ENCODE measurements around the gene AFAP1L2.

AFAP1L2 gene

DNA sequence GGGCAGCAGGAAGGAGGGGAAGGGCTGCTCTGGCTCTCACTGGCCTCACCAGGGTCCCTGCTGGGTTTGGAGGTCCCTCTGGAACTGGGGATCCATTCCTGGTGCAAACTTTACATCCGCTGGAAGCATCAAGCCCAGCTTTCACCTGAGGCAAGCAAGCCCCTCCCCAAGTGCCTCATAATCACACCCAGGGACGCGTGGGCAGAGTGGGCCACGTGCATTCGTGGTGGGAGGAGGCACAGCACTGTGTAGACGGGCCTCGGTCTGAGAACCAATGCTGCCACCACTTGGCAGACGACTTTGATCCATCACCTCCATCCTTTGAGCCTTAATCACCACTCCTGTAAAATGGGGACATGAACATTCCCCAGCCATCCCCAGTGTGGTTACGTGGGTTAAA lies 91.2 kb downstream of the AFAP1L2 start:
- no peaks in the 10 kb centered on the region for H3K27me3 ChIP-seq (ENCODE audit: insufficient read depth, low read length)
- no peaks in the 10 kb centered on the region for H3K36me3 ChIP-seq (ENCODE audit: insufficient read depth, low read length)
- H3K79me2 ChIP-seq (ENCODE audit: control insufficient read depth, insufficient read depth, low read length, unreplicated experiment), result no peaks in the 10 kb centered on the region
- H3K4me1 ChIP-seq (ENCODE audit: control insufficient read depth, insufficient read depth, low read length, unreplicated experiment), result peaks cover 7% of the 10 kb centered on the region
- H2AFZ ChIP-seq (ENCODE audit: low read length, unreplicated experiment), result no peak overlapping the region
- H3K4me3 ChIP-seq (ENCODE audit: low read depth, low read length), result no peak overlapping the region
- no peak overlapping the region for H3K27ac ChIP-seq (ENCODE audit: low read depth, low read length)

DNA sequence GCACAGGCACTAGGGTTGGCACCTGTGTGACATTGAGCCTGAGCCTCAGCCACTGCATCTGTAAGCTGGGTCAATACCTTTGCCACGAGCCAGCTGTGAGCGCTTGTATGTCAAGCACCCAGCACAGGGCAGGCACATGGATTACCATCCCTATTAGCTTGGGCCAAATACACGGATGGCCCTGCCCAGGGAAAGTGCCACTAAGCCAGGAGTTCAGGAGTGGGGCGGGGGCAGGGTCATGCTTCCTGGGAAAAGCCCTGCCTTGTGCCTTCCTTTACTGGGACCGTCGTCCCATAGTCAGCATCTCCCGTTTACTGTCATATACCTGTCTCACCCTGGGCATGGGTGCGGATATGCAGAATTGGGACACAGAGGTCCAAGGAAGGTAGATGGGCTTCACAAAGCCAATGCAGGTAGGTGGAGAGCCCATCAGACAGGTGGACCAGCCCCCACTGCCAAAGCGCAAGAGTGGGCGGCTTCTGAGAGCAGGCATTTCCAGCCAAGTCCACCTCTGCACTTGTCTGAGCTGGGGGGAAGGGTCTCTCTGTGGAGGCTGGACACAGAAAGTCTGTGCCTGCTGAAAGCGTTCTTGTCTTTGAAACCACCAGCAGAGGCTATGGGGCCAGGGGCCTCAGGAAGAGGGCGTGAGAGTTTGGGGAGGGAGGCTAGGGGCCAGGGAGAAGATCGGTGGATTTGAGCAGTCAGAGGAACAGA lies 92.6 kb downstream of the AFAP1L2 start:
- Histone ChIP-seq H3K27ac (ENCODE audit: low read depth, low read length) (no peak overlapping the region), H3K4me3 (ENCODE audit: low read depth, low read length) (no peak overlapping the region), H2AFZ (ENCODE audit: low read length, unreplicated experiment) (no peak overlapping the region), H3K36me3 (ENCODE audit: insufficient read depth, low read length) (no peaks in the 10 kb centered on the region), H3K27me3 (ENCODE audit: insufficient read depth, low read length) (no peaks in the 10 kb centered on the region), H3K4me1 (ENCODE audit: control insufficient read depth, insufficient read depth, low read length, unreplicated experiment) (peaks cover 19% of the 10 kb centered on the region), H3K79me2 (ENCODE audit: control insufficient read depth, insufficient read depth, low read length, unreplicated experiment) (no peaks in the 10 kb centered on the region)

DNA sequence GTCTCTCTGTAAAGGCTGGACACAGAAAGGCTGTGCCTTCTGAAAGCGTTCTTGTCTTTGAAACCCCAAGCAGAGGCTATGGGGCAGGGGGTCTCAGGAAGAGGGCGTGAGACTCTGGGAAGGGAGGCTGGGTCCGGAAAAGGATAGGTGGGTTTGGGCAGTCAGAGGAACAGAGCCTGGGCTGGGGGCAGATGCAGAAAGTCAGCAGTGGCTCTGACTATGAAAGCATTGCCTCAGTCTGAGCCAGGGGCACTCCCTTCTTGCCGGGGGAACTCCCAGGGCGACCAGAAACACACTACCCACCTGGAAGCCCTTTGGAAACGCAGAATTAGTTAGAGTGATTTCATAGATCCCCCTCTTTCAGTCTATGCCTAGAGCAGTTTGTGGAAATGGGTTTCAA lies 93.3 kb downstream of the AFAP1L2 start:
- Histone ChIP-seq H3K4me1 (ENCODE audit: control insufficient read depth, insufficient read depth, low read length, unreplicated experiment) (peaks cover 24% of the 10 kb centered on the region), H3K27ac (ENCODE audit: low read depth, low read length) (no peak overlapping the region), H3K36me3 (ENCODE audit: insufficient read depth, low read length) (no peaks in the 10 kb centered on the region), H3K79me2 (ENCODE audit: control insufficient read depth, insufficient read depth, low read length, unreplicated experiment) (no peaks in the 10 kb centered on the region), H3K27me3 (ENCODE audit: insufficient read depth, low read length) (no peaks in the 10 kb centered on the region), H2AFZ (ENCODE audit: low read length, unreplicated experiment) (no peak overlapping the region), H3K4me3 (ENCODE audit: low read depth, low read length) (no peak overlapping the region)

DNA sequence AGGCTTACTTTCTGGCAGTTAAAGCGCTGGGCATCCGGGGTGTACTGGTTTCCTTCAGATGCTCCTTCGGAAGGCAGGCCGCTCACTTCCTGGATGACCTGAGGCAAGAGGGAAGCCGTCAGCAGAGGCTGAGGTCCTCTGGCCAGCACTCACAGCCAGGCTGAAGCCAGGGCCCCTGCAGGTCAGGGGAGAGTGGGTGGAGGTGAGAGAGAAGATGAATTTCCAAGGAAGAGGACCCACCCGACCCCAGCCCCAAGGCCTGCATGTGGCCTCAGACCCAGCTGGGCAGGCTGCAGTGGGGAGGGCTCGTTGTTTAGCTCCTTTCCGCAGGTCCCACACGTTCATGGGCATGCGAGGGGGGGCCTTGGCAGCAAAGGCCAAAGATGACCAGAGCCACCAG lies 94.0 kb downstream of the AFAP1L2 start:
- Histone ChIP-seq H3K36me3 (ENCODE audit: insufficient read depth, low read length) (no peaks in the 10 kb centered on the region), H2AFZ (ENCODE audit: low read length, unreplicated experiment) (no peak overlapping the region), H3K27me3 (ENCODE audit: insufficient read depth, low read length) (no peaks in the 10 kb centered on the region), H3K27ac (ENCODE audit: low read depth, low read length) (no peak overlapping the region), H3K4me1 (ENCODE audit: control insufficient read depth, insufficient read depth, low read length, unreplicated experiment) (peaks cover 24% of the 10 kb centered on the region), H3K79me2 (ENCODE audit: control insufficient read depth, insufficient read depth, low read length, unreplicated experiment) (no peaks in the 10 kb centered on the region), H3K4me3 (ENCODE audit: low read depth, low read length) (no peak overlapping the region)

DNA sequence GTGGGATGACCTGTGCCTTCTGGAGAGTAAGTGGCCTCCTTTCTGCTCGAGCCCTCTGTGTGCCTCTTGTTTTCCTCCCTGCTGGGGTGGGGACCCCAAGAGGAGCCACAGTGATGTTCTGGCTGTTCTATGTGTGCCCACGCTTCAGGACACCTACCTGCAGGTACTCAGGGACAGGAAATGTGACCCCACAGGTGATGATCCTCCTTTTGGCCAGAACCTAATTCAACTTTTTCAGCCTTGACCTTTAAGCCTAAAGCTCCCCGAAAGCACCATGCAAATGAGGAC lies 95.0 kb downstream of the AFAP1L2 start:
- Histone ChIP-seq H3K36me3 (ENCODE audit: insufficient read depth, low read length) (no peaks in the 10 kb centered on the region), H3K4me1 (ENCODE audit: control insufficient read depth, insufficient read depth, low read length, unreplicated experiment) (peaks cover 28% of the 10 kb centered on the region), H3K79me2 (ENCODE audit: control insufficient read depth, insufficient read depth, low read length, unreplicated experiment) (no peaks in the 10 kb centered on the region), H3K27ac (ENCODE audit: low read depth, low read length) (no peak overlapping the region), H2AFZ (ENCODE audit: low read length, unreplicated experiment) (no peak overlapping the region), H3K27me3 (ENCODE audit: insufficient read depth, low read length) (no peaks in the 10 kb centered on the region), H3K4me3 (ENCODE audit: low read depth, low read length) (no peak overlapping the region)

DNA sequence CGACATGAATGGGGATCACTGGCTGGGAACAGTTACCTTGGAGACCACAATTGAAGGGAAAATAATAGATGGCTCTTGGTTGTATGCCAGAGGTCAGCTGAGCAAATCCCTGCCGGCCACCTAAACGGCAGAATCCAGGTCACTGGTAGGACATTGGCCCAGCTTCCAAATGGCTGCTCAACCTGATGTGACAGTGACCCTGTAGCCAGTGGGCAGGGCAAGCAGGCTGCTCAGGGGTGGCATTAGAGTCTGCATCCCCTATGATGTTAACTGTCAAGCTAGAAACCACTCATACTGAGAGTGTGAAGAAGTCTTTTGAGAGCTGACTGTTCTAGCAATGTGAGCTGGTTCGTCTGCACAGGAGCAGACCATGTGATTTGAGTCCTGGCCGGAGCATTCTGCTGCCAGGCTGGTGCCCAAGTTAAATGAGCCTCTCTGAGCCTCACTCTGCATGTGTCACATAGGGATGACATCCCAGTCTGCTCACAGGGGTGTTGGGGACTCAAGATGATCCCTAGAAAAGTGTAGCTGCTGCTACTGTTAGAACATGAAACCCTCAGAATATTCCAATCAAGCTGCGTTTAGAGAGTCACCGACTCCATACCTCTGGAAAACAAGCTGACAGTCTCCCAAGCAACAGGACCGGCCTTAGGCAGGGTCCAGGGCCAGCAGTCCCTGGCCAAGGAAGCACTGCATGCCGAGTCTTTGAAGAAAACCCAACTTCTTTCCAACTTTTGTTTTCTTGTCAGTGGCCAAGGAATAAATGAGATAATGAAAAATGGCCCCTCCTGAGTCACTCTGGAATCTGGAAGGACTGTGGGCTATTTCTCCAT lies 95.6 kb downstream of the AFAP1L2 start:
- Histone ChIP-seq H3K36me3 (ENCODE audit: insufficient read depth, low read length) (no peaks in the 10 kb centered on the region), H3K4me3 (ENCODE audit: low read depth, low read length) (no peak overlapping the region), H3K79me2 (ENCODE audit: control insufficient read depth, insufficient read depth, low read length, unreplicated experiment) (no peaks in the 10 kb centered on the region), H3K27me3 (ENCODE audit: insufficient read depth, low read length) (no peaks in the 10 kb centered on the region), H3K4me1 (ENCODE audit: control insufficient read depth, insufficient read depth, low read length, unreplicated experiment) (peaks cover 29% of the 10 kb centered on the region), H2AFZ (ENCODE audit: low read length, unreplicated experiment) (no peak overlapping the region), H3K27ac (ENCODE audit: low read depth, low read length) (no peak overlapping the region)

DNA sequence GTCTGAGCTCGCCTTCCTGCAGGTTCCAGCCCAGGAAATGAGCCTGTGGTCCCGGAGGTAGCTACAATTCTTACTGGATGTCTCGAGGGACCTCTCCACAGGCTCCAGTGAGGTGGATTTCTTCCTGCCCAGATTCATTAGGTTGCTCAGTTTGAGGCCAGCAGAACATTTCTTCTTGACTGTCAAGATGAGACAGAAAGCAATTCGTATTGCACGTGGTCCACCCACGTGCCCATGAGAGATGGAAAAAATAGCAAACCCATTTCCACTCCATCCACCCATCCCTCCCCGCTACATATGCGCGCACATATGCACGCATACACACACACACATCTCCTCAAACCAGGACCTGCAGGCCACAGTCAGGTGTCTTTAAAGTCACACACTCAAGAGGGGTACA lies 96.6 kb downstream of the AFAP1L2 start:
- Histone ChIP-seq H2AFZ (ENCODE audit: low read length, unreplicated experiment) (no peak overlapping the region), H3K4me3 (ENCODE audit: low read depth, low read length) (no peak overlapping the region), H3K36me3 (ENCODE audit: insufficient read depth, low read length) (no peaks in the 10 kb centered on the region), H3K79me2 (ENCODE audit: control insufficient read depth, insufficient read depth, low read length, unreplicated experiment) (no peaks in the 10 kb centered on the region), H3K27me3 (ENCODE audit: insufficient read depth, low read length) (no peaks in the 10 kb centered on the region), H3K27ac (ENCODE audit: low read depth, low read length) (no peak overlapping the region), H3K4me1 (ENCODE audit: control insufficient read depth, insufficient read depth, low read length, unreplicated experiment) (peaks cover 29% of the 10 kb centered on the region)

DNA sequence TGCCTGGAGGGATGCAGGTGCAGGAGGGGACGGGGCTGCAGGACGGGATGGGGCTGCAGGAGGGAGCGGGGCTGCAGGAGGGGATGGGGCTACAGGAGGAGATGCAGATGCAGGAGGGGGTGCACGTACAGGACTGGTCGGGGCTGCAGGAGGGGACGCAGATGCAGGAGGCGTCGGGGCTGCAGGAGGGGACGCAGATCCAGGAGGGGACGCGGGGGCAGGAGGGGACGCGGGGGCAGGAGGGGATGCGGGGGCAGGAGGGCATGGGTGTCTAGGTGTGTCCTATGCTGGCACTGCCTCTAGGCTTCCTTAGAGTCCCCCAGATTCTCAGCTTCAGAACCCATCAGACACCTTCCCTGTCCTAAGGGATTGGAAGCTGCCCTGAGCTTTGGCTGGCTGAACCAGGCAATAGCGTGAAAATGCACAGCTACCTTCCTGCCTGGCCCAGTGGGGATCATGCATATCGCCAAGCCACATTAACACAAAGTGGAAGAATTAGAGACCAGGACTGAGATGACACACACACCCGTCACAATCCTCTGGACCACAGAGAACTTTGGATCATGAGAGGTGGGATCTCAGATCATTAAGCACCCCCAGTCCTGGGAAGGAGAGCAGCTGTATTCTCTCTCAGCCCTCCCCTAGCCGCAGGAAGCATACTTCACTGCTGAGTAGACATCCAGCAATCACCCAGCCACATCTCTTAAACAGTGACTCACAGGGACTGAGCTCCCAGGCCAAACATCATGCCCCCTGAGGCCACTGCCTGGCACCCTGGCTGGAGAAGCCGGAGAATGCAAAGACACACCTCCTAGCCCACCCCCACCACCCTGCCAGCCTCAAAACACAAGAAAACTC lies 98.0 kb downstream of the AFAP1L2 start:
- Histone ChIP-seq H3K27me3 (ENCODE audit: insufficient read depth, low read length) (no peaks in the 10 kb centered on the region), H2AFZ (ENCODE audit: low read length, unreplicated experiment) (no peak overlapping the region), H3K36me3 (ENCODE audit: insufficient read depth, low read length) (no peaks in the 10 kb centered on the region), H3K27ac (ENCODE audit: low read depth, low read length) (peak overlapping the region; percentile 51), H3K4me1 (ENCODE audit: control insufficient read depth, insufficient read depth, low read length, unreplicated experiment) (peaks cover 29% of the 10 kb centered on the region), H3K79me2 (ENCODE audit: control insufficient read depth, insufficient read depth, low read length, unreplicated experiment) (no peaks in the 10 kb centered on the region), H3K4me3 (ENCODE audit: low read depth, low read length) (peak overlapping the region; percentile 25; the same call in 1 of the 2 replicates)

DNA sequence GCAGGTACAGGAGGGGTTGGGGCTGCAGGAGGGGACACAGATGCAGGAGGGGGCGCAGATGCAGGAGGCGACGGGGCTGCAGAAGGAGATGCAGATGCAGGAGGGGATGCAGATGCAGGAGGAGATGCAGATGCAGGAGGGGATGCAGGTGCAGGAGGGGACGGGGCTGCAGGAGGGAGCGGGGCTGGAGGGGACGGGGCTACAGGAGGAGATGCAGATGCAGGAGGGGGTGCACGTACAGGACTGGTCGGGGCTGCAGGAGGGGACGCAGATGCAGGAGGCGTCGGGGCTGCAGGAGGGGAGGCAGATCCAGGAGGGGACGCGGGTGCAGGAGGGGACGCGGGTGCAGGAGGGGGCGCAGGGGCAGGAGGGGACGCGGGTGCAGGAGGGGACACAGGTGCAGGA lies 98.8 kb downstream of the AFAP1L2 start:
- Histone ChIP-seq H3K4me3 (ENCODE audit: low read depth, low read length) (no peak overlapping the region), H2AFZ (ENCODE audit: low read length, unreplicated experiment) (no peak overlapping the region), H3K36me3 (ENCODE audit: insufficient read depth, low read length) (no peaks in the 10 kb centered on the region), H3K4me1 (ENCODE audit: control insufficient read depth, insufficient read depth, low read length, unreplicated experiment) (peaks cover 29% of the 10 kb centered on the region), H3K27me3 (ENCODE audit: insufficient read depth, low read length) (no peaks in the 10 kb centered on the region), H3K79me2 (ENCODE audit: control insufficient read depth, insufficient read depth, low read length, unreplicated experiment) (no peaks in the 10 kb centered on the region), H3K27ac (ENCODE audit: low read depth, low read length) (no peak overlapping the region)

DNA sequence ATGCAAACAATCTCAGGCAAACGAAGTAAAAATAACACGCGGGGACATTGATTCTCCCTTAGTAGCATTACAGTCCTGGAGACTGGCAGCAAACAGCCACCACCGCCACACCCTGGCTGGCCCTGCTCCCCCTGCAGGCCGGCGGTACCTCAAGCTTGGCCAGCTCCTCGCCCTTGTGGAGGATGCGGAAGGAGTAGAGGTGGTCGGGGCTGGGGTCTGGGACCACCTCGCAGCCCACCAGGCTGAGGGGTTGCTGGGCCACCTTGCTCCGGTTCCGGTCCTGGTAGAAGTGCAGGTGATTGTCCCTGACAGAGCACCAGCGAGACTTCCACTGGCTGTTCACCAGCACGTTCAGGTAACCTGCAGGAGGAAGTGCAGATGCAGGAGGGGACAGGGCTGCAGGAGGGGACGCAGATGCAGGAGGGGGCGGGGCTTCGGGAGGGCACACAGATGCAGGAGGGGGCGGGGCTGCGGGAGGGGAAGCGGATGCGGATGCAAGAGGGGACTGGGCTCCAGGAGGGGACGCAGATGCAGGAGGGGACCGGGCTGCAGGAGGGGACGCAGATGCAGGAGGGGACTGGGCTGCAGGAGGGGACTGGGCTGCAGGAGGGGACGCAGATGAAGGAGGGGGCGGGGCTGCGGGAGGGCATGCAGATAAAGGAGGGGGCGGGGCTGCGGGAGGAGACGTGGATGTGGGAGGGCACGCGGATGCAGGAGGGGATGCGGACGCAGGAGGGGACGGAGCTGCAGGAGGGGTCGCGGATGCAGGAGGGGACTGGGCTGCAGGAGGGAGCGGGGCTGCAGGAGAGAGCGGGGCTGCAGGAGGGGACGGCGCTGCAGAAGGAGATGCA lies 99.5 kb downstream of the AFAP1L2 start:
- Histone ChIP-seq H3K36me3 (ENCODE audit: insufficient read depth, low read length) (no peaks in the 10 kb centered on the region), H3K27me3 (ENCODE audit: insufficient read depth, low read length) (no peaks in the 10 kb centered on the region), H2AFZ (ENCODE audit: low read length, unreplicated experiment) (peak overlapping the region; percentile 2), H3K4me3 (ENCODE audit: low read depth, low read length) (peak overlapping the region; percentile 40), H3K79me2 (ENCODE audit: control insufficient read depth, insufficient read depth, low read length, unreplicated experiment) (no peaks in the 10 kb centered on the region), H3K27ac (ENCODE audit: low read depth, low read length) (no peak overlapping the region), H3K4me1 (ENCODE audit: control insufficient read depth, insufficient read depth, low read length, unreplicated experiment) (peaks cover 29% of the 10 kb centered on the region)

Data from ACC112 (cell line).